Stimulated activated CD4-positive, alpha-beta T cell treated with anti-CD3 and anti-CD28 coated beads, Interleukin-12 subunit alpha, Interleukin-12 subunit beta, amount 100 ng/mL, for 4 hours (primary cell): ENCODE results near the gene TRIO.
A peak's percentile ranks its signal among the peaks of the same experiment; 100 is the strongest.
"Not testable (repeated sequence)": the region's sequence is repeated elsewhere in the genome, so short reads cannot be mapped to it uniquely, and the experiment has no call there.

Experiments used
- DNase-seq: peaks from one replicate; pipeline ENCODE4 v3.0.0-alpha.2; 2020

TRIO gene

GRCh38 chr5:14142827-14143545, at the start of gene TRIO:
TSS of gene TRIO (plus strand) at chr5:14143342. CDS start at chr5:14143726, 384 bp downstream.
- DNase-seq = peak; percentile 82

DNA sequence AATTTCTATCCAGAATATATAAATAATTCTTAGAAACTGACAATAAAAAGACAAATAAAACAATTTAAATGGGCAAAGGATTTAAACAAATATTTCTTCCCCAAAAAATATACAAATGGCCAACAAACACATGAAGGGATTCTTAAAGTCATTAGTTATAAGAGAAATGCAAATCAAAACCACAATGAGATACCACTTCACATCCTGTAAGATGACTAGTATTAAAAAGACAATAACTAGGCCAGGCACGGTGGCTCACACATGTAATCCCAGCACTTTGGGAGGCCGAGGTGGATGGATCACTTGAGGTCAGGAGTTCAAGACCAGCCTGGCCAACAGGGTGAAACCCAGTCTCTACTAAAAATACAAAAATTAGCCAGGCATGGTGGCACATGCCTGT, 45.8 kb upstream of the TRIO start:
- DNase-seq = not testable (repeated sequence)

DNA sequence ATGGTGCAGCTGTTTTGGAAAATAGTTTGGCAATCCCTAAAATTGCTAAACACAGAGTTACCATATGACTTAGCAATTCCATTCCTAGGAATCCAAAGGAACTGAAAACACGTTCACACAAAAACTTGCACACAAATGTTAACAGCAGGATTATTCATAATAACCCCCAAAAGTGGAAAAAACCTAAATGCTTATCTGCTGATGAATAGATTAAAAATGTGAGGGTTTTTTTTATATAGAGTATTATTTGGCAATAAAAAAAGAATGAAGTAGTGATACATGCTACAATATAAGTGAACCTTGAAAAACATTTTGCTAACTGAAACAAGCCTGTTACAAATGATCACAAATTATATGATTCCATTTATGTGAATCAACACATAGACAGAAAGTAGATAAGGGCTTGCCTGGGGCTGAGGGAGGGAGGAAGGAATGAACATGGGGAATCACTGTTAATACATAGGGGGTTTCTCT, 45.1 kb upstream of the TRIO start:
- no peak for DNase-seq

- no peak for DNase-seq
These were observed 42.9 kb upstream of the TRIO start for GRCh38 chr5:14100281-14100680.

GRCh38 chr5:14101922-14102321, 41.2 kb upstream of the TRIO start:
- no peak for DNase-seq

DNA sequence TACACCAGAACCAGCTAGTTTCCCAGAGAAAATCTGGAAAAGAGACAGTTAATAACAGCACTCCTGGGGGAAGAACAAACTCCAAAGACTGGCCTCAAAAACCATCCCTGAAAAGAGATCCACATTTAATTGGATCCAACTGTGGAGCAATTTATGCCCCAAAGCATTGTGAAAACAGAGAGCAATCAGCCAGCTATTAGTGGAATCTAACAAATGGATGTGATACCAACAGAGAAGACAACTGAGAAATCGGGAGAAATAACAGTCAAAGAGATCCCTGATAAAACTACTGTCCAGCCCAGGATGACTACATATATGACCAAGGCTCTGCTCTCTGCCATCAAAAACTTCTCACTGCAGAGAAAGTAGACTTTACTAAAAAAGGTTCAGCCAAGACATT, 40.5 kb upstream of the TRIO start:
- DNase-seq = no peak

GRCh38 chr5:14105718-14106410, 37.3 kb upstream of the TRIO start:
- DNase-seq = no peak

DNA sequence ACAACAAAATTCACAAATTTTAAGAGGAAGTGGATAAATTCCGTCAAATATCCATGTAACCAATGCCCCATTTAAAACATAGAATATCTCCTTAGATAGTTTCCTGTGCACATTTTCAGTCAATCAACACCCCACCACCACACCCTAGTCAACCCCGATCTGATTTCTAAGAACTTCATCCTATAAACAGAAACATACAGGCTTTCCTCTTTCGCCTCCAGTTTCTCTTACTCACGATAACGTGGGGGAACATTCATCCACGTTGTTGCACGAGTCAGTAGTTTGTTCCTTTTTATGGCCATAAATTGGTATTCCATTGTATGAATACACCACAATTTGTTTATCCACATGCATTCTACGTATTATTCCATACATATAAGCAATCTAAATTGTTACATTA, 35.6 kb upstream of the TRIO start:
- DNase-seq = no peak

DNA sequence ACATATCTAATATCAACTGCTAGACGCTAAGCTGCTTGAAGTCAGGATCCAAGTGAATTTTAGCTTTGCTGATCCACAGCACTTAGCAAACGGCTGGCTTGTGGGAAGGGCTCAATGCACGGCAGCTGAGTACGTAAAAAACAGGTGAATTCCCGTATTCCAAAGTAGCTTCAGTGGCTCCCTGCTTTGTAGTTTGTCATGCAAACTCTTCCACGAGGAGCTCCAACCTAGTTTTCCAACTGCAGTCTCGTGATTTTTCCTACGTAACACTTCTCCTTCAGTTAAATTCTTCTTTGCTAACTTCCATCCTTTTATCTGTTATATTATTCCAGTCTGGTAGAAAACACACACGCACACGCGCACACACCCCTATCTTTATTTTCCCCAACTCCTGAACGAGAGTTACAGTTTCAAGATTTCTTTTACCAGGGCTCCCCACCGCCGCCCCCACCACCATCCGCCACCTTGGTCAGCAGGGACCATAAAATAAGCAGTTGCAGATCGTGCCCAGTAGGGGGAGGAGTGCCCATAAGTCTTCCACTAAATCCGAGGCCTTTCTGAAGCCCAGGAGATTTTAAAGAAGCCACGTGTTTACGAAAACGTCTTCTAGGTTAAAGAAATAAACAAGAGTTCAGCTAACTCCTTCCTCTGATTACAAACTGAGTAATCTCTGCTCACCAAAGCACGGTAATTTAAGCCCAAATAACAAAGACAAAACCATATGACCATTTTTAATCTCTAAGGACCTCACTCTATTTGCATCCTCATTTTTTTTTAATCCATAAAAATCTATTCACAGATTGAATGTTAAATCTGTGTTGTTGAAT, 34.8 kb upstream of the TRIO start:
- no peak for DNase-seq

- peak; percentile 5 for DNase-seq
These were observed 33.9 kb upstream of the TRIO start for GRCh38 chr5:14109041-14109747.

- no peak for DNase-seq
These were observed 33.4 kb upstream of the TRIO start for GRCh38 chr5:14109771-14110170.

GRCh38 chr5:14110196-14110595, 32.9 kb upstream of the TRIO start:
- no peak for DNase-seq

- no peak for DNase-seq
These were observed 32.5 kb upstream of the TRIO start for GRCh38 chr5:14110680-14111079.

DNA sequence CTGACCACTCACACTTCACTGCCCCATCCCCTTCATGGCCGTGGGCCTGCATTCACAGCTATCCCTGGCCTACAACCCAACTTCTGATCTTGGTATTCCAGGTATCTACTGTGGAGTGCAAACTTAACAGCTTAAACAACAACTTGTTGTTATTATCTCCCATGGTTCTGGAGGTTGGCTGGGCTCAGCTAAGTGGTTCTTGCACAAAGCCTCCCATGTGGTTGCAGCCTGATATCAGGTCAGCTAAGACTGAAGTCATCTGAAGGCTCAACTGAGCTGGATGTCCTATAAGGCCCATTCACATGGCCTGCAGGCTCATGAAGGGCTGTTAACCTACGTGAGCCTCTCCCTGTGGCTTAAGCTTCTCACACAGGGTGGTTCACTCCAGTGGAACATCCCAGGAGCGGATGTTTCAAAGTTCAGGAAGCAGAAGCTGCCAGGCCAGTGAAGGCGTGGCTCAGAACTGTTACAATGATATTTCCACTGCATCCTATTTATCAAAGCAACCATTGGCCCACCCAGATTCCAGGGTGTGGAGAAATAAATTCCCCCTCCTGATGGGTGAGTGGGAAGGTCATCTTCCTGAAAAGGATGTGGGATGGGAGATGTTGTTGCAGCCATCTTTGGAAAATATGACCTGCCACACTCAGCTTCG, 30.0 kb upstream of the TRIO start:
- DNase-seq = no peak

DNA sequence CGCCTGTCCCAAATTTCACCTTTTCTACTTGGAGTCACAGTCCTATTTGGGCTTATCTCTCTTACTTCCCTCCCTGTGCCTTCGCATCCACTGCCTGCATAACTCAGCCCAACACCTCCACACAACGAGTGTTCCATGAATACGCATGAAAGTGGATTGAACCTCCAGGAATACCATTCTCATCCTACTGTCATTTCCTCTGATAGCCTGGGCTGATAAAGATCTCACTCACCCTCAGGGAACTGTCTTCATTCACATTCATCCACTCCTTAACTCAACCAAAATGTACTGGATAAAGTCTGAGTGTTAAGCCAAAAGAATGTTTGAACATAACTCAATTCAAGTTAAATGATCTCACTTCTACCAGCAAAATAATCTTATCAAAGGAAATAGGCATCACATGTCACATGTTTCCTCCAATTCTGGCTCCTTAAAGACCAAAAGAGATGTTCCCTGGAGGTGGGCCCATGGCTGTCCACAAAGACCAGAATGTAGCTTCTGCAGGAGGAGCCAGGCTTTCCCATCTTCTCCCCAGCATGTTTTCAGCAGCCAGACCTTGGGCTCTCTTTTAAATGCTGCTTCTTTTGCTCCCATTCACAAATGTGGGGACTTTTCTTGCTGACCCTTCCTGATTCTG, 28.4 kb upstream of the TRIO start:
- no peak for DNase-seq

- DNase-seq = no peak
These were observed 27.7 kb upstream of the TRIO start for GRCh38 chr5:14115323-14115895.

DNA sequence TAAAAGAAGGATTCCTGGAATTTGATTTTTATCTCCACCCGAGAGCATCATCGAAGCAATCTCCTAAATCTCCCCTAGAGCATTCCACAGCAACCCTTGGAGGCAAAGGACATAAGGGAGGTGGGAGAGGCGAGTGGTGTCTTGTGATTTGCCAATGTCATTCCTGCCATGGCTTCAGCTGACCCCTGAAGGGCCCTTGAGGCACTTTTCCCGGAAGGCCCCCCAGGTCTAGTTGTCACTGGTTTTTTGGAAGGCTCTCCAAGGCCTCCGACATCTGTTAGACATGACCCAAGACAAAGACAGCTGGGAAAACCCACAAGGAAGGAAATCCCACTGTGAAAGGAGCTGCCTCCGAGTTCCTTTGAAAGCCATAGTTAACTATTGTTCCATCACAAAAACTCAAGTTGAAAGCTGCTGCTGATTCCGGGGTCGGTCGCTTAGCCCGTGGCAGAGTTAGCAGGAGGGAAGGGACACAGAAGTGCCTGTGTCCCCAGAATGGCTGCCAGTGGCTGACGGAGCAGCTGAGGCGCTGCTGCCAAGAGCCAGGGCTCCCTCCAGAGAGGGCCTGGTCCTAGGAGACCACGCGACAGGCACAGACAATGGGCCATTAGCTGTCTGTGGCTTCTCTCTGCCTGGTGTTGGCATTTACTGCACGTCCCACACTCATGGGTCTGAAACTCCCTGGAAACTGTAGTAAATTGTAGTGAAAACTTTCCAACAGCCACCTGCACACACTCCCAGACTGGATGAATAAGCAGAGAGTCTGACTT, 24.4 kb upstream of the TRIO start:
- no peak for DNase-seq

DNA sequence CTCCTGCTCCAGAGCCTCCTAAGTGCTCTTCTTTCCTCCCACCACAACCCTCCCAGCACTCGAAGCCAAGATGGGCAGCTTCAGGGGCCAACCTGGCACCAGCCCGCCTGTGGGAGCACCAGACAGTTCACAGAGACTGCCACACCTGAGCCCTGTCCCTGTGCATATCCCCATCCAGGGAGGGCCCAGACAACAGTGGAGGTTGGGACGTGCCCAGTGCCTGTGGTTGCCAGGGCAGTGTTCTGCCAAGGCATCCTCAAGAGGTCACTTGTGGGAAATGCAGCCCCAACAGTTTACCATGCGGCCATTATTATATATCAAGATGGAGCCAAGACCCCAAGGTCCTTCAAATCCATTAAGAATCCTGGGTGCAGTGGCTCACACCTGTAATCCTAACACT, 23.0 kb upstream of the TRIO start:
- DNase-seq = no peak

- DNase-seq = no peak
These were observed 21.6 kb upstream of the TRIO start for GRCh38 chr5:14121552-14121951.

DNA sequence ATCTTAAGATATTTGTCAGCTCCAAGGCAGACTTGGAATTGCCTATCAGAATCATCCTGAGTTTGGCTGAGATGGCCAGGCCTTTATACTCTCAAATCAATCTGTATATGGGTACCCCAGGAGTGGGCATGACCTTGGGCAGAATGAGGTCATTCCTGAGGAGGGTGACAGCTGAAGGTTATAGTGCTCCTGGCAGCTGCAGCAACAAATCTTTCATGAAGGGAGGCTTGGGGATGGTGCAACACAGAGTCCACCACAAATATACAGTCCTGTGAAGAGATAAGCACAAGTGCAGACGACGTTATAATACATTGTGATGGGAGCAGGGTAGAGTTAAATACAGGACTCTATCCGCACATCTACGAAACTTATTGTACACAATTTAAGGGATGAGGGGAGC, 21.1 kb upstream of the TRIO start:
- DNase-seq = no peak

GRCh38 chr5:14123551-14123950, 19.6 kb upstream of the TRIO start:
- no peak for DNase-seq
